GM13977 (cell line): ENCODE data around the gene ZNF366.
A peak's percentile ranks its signal among the peaks of the same experiment; 100 is the strongest.

ENCODE experiments used
- DNase-seq: peaks from one replicate; pipeline ENCODE4 v3.0.0; 2012; ENCODE audit warnings: low spot score
- CTCF ChIP-seq: IDR thresholded peaks from 2 replicates; pipeline ENCODE4 v1.5.1; 2012; ENCODE audit warnings: mild to moderate bottlenecking, control low read depth; ENCODE audit not compliant: insufficient read depth; ENCODE audit errors: extremely low read depth, missing control alignments
- in situ Hi-C: fragments of 300-500 bp; cut with MboI; formaldehyde crosslinking; loops from one replicate; pipeline ENCODE4 v1.12.0; 2022; ENCODE audit warnings: low sequenced_read_pairs, low pct_unique_long_range_greater_than_20kb, mixed read lengths, inconsistent platforms; ENCODE audit not compliant: unreplicated experiment

Gene ZNF366

GRCh38 chr5:72511774-72512592 is 4.8 kb upstream of the ZNF366 start:
- no peak for TF ChIP-seq CTCF
- DNase-seq: no peak
- in situ Hi-C loops: no loop called here

- in situ Hi-C loops: no loop called here
- DNase-seq: no peak
- no peak for TF ChIP-seq CTCF
Observed at GRCh38 chr5:72511366-72511765, 4.2 kb upstream of the ZNF366 start.

- no peak for TF ChIP-seq CTCF
- in situ Hi-C loops: no loop called here
- DNase-seq: no peak
Observed at GRCh38 chr5:72510610-72511181, 3.5 kb upstream of the ZNF366 start.

- no peak for DNase-seq
- in situ Hi-C loops: no loop called here
- TF ChIP-seq CTCF: no peak
Observed at GRCh38 chr5:72509401-72509800, 2.2 kb upstream of the ZNF366 start.

- TF ChIP-seq CTCF: no peak
- peak; percentile 77 for DNase-seq
- in situ Hi-C loops: no loop called here
Observed at GRCh38 chr5:72508241-72509170, 1.3 kb upstream of the ZNF366 start.

GRCh38 chr5:72507907-72508238 is 663 bp upstream of the ZNF366 start:
- no peak for DNase-seq
- no peak for TF ChIP-seq CTCF
- in situ Hi-C loops: no loop called here
